Measurements from ENCODE around the gene ALDH8A1. TPM values are rescaled to one million over a fixed set of nuclear protein-coding genes. Genes with fewer than 3 reads are reported as not detected.

The ALDH8A1 gene
- polyA plus RNA-seq, 1 donor (not counting 4 experiments of a cell fraction or from before 2014, with no cell fraction given), result 0.66 TPM

GRCh38 chr6:134956676-134957075, 6.8 kb upstream of the ALDH8A1 start:
- DNase-seq (ENCODE audit: low read depth, low spot score) (no peak), FAIRE-seq (no peak)
- H3K9me1 ChIP-seq (ENCODE audit: control insufficient read depth, extremely low read depth, insufficient read depth, low read length), result no peaks in the 10 kb centered on the region
- H3K9ac ChIP-seq (ENCODE audit: control insufficient read depth, extremely low read depth, insufficient read depth, low read length), result no peak overlapping the region
- no peaks in the 10 kb centered on the region for H4K20me1 ChIP-seq (ENCODE audit: control insufficient read depth, extremely low read depth, insufficient read depth, low read length)
- H3K79me2 ChIP-seq (ENCODE audit: control insufficient read depth, insufficient read depth, low read length), result no peaks in the 10 kb centered on the region
- H3K36me3 ChIP-seq (ENCODE audit: control insufficient read depth in 2 of 2, extremely low read depth in 1 of 2, insufficient read depth in 2 of 2, low read length in 2 of 2), result peaks cover 0 to 1% of the 10 kb centered on the region in 2 experiments
- peaks cover 4% of the 10 kb centered on the region for H3K4me1 ChIP-seq (ENCODE audit: control insufficient read depth, extremely low read depth, insufficient read depth, low read length)
- dilution Hi-C loops (cut with MboI; ENCODE audit: extremely low pct_ligation_motif_present, low sequenced_read_pairs), result no loop called here
- H3K9me3 ChIP-seq (ENCODE audit: control insufficient read depth, low read depth, low read length), result no peaks in the 10 kb centered on the region
- no peak overlapping the region for H3K4me2 ChIP-seq (ENCODE audit: control insufficient read depth, extremely low read depth, insufficient read depth, low read depth, low read length)
- no peaks in the 10 kb centered on the region for H3K27me3 ChIP-seq (ENCODE audit: control insufficient read depth, extremely low read depth, insufficient read depth, low read length)
- H3K27ac ChIP-seq (ENCODE audit: control insufficient read depth, insufficient read depth, low read length), result no peak overlapping the region
- TF ChIP-seq EZH2 (IDR thresholded peaks at IDR 0.05; ENCODE audit: low read length), result no peak
- no peak for TF ChIP-seq CTCF (optimal IDR thresholded peaks at IDR 0.05 in 1 of 3, IDR thresholded peaks at IDR 0.05 in 1 of 3, conservative IDR thresholded peaks at IDR 0.05 in 1 of 3; ENCODE audit: extremely low read depth in 1 of 3, insufficient read depth in 2 of 3, low read length in 3 of 3)
- H3K4me3 ChIP-seq (ENCODE audit: control insufficient read depth in 2 of 3, extremely low read depth in 1 of 3, insufficient read depth in 2 of 3, low read depth in 1 of 3, low read length in 3 of 3), result no peak overlapping the region
- no peak overlapping the region for H2AFZ ChIP-seq (ENCODE audit: control insufficient read depth, low read length)

- Histone ChIP-seq H2AFZ (ENCODE audit: control insufficient read depth, low read length) (no peak overlapping the region), H3K4me1 (ENCODE audit: control insufficient read depth, extremely low read depth, insufficient read depth, low read length) (no peaks in the 10 kb centered on the region), H3K4me2 (ENCODE audit: control insufficient read depth, extremely low read depth, insufficient read depth, low read depth, low read length) (no peak overlapping the region), H3K27ac (ENCODE audit: control insufficient read depth, insufficient read depth, low read length) (no peak overlapping the region), H3K9ac (ENCODE audit: control insufficient read depth, extremely low read depth, insufficient read depth, low read length) (no peak overlapping the region), H3K79me2 (ENCODE audit: control insufficient read depth, insufficient read depth, low read length) (no peaks in the 10 kb centered on the region), H4K20me1 (ENCODE audit: control insufficient read depth, extremely low read depth, insufficient read depth, low read length) (no peaks in the 10 kb centered on the region), H3K9me3 (ENCODE audit: control insufficient read depth, low read depth, low read length) (no peaks in the 10 kb centered on the region), H3K27me3 (ENCODE audit: control insufficient read depth, extremely low read depth, insufficient read depth, low read length) (no peaks in the 10 kb centered on the region), H3K4me3 (ENCODE audit: control insufficient read depth in 2 of 3, extremely low read depth in 1 of 3, insufficient read depth in 2 of 3, low read depth in 1 of 3, low read length in 3 of 3) (no peak overlapping the region), H3K9me1 (ENCODE audit: control insufficient read depth, extremely low read depth, insufficient read depth, low read length) (no peaks in the 10 kb centered on the region), H3K36me3 (ENCODE audit: control insufficient read depth in 2 of 2, extremely low read depth in 1 of 2, insufficient read depth in 2 of 2, low read length in 2 of 2) (peaks cover 0 to 1% of the 10 kb centered on the region in 2 experiments)
- dilution Hi-C loops (cut with MboI; ENCODE audit: extremely low pct_ligation_motif_present, low sequenced_read_pairs), result no loop called here
- DNase-seq (ENCODE audit: low read depth, low spot score), result no peak
- FAIRE-seq, result no peak
- TF ChIP-seq CTCF (optimal IDR thresholded peaks at IDR 0.05 in 1 of 3, IDR thresholded peaks at IDR 0.05 in 1 of 3, conservative IDR thresholded peaks at IDR 0.05 in 1 of 3; ENCODE audit: extremely low read depth in 1 of 3, insufficient read depth in 2 of 3, low read length in 3 of 3) (no peak), EZH2 (IDR thresholded peaks at IDR 0.05; ENCODE audit: low read length) (no peak)
These were observed 6.1 kb upstream of the ALDH8A1 start for GRCh38 chr6:134956032-134956431.

Measured in keratinocyte (primary cell).